AG04449 (cell line): ENCODE data around the gene GPER1.

Experiments
- CTCF ChIA-PET: fragments of 350-600 bp; formaldehyde crosslinking; extraction: SDS; loops from one replicate; lab custom pipeline; 2021; ENCODE audit warnings: antibody characterized with exemption; lab: Yijun Ruan, JAX
- POLR2A ChIA-PET: fragments of 400-600, 350-600 bp; formaldehyde crosslinking; extraction: SDS; loops from one replicate; lab custom pipeline; 2020; ENCODE audit warnings: antibody characterized with exemption, inconsistent platforms; lab: Yijun Ruan, JAX
- DNase-seq: peaks from one replicate; pipeline ENCODE4 v3.0.0-alpha.2; 2010; ENCODE audit warnings: low read depth, low spot score
- H3K4me3 ChIP-seq: 2 replicates; pipeline ENCODE4 v1.5.1; 2011; ENCODE audit warnings: low read depth, mild to moderate bottlenecking, control low read depth, low read length
- TF ChIP-seq, protein P1 (sequence below): IDR thresholded peaks from one replicate; pipeline ENCODE4 v1.5.1; 2011; ENCODE audit warnings: mild to moderate bottlenecking, moderate library complexity, low read length, control low read depth, inconsistent platforms; ENCODE audit not compliant: insufficient read depth; ENCODE audit errors: missing control alignments

The GPER1 gene

DNA sequence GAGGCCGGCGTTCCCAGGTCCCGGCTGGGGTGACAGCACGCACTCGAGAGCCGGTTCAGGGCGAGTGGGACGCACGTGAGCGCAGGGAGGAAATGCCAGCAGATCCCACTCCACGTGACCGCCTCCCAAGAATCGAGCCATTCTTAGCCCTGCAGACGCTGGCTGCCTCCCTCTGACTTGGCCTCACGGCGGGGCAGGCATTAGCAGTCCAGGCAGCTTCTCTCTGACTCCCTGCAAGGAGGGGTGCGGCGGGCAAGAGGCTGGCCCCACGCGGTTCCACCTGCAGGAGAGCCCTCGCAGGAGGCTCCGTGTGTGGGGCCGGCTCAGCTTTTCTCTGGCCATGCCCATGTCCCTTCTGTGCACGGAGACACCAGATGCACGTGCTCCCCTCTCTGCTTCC, 33.5 kb upstream of the GPER1 start:
- H3K4me3 ChIP-seq: no peak overlapping the region
- POLR2A ChIA-PET: no interaction called here
- CTCF ChIA-PET: interaction anchor here (4.4 to 7.0 kb wide), 2 partner anchors 10 to 62 kb away, joined by 22 to 53 read pairs; no protein-coding TSS in a partner anchor

DNA sequence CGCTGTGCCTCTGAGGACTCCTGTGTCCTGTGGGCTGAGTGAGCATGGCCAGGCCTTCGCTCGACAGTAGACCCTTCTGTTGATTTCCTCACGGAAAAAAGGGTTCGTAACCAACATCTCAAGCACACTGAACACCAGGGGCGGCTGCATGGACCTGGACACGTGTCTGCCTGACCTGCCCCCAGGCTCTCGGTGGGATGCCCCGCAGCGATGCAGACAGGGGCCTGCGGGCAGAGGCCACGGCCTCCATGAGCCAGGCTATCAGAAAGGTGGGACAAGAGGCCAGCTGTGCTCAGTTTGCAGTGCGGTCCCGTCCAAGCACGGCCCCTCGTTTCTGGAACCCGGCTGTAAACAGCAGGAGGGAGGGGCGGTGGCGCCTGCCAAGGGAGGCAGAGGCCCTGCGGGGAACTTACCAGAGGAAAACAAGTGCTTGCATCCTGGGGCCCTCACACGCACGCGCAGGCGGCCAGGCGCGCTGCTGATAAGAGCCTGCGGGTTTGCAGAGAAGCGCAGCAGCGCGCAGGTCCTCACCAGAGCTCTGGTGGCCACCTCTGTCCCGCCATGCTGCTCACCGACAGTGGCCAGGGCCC, 33.0 kb upstream of the GPER1 start:
- CTCF ChIA-PET: interaction anchor here (4.4 to 7.0 kb wide), 2 partner anchors 10 to 63 kb away, joined by 22 to 53 read pairs; no protein-coding TSS in a partner anchor

More for the DNA sequence above, 33.5 kb upstream of the GPER1 start:
- DNase-seq: no peak
- TF ChIP-seq, protein P1, sequence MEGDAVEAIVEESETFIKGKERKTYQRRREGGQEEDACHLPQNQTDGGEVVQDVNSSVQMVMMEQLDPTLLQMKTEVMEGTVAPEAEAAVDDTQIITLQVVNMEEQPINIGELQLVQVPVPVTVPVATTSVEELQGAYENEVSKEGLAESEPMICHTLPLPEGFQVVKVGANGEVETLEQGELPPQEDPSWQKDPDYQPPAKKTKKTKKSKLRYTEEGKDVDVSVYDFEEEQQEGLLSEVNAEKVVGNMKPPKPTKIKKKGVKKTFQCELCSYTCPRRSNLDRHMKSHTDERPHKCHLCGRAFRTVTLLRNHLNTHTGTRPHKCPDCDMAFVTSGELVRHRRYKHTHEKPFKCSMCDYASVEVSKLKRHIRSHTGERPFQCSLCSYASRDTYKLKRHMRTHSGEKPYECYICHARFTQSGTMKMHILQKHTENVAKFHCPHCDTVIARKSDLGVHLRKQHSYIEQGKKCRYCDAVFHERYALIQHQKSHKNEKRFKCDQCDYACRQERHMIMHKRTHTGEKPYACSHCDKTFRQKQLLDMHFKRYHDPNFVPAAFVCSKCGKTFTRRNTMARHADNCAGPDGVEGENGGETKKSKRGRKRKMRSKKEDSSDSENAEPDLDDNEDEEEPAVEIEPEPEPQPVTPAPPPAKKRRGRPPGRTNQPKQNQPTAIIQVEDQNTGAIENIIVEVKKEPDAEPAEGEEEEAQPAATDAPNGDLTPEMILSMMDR: no peak

DNA sequence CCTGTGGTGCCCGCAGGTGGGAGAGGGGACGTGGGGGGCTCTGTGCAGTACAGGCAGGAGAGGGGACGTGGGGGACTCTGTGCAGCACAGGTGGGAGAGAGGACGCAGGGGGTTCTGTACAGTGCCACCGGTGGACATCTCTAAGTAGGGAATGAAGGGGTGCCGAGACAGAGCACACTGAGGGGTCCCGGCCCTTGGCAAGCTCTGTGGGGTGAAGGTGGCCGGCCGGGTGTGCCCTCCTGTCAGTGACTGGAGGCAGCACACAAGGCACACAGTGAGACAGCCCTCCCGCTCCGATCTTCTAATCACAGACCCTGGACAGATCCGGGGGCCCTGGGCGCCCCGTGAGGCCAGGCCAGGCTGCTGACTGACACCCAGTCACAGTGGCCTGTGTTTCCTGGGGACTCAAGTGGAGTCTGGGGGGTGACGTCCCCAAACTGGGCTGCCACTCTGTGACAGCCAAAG, 32.4 kb upstream of the GPER1 start:
- TF ChIP-seq, protein P1: no peak
- DNase-seq: no peak
- ChIA-PET CTCF (interaction anchor here (0.8 to 14.2 kb wide), 3 partner anchors 9 to 60 kb away, joined by 3 to 558 read pairs (median 53); no protein-coding TSS in a partner anchor), POLR2A (no interaction called here)
- H3K4me3 ChIP-seq: no peak overlapping the region

More for the DNA sequence above, 33.0 kb upstream of the GPER1 start:
- no peak for DNase-seq
- POLR2A ChIA-PET: no interaction called here
- no peak overlapping the region for H3K4me3 ChIP-seq
- TF ChIP-seq, protein P1: no peak

DNA sequence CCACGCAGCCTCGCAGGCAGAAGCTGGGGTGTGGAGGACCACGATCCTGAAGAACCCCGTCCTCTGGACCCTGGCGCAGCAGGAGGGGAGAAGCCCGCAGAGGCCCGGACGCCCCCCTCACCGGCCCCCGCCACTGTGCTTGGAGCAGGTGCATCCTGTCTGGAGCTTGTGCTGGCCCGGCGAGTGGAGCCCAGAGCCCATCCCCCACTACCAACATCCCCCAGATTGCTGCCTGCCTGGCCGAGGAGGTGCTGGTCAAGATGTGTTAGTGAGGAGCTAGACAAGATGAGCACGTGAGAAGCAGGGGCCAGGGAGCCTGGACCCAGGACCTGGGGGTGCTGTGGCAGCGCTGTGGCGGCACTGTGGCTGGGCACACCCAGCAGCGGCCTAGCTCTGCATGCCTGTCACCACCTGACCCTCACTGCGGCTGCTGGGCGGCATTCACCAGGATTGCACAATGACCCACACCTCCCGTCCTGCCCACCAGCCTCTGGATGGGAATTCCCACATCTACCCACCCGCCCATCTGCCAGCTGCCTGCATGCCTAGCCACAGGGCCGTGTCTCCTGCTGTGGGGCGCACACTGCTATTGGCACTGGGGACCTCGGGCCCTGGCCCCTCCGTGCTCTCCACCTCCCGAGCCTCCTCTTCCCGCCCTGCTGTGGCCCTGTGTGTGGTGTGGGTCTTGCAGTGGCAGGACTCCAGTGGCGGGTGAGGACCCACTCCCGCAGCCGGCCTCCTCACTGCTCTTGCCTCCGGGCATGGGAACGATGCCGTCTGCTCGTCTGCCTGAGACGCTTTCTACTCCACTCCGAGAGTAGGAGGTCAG, 31.7 kb upstream of the GPER1 start:
- ChIA-PET POLR2A (no interaction called here), CTCF (interaction anchor here (0.8 to 14.2 kb wide), 3 partner anchors 9 to 60 kb away, joined by 3 to 558 read pairs (median 53); no protein-coding TSS in a partner anchor)
- TF ChIP-seq, protein P1: no peak
- no peak overlapping the region for H3K4me3 ChIP-seq
- DNase-seq: no peak

DNA sequence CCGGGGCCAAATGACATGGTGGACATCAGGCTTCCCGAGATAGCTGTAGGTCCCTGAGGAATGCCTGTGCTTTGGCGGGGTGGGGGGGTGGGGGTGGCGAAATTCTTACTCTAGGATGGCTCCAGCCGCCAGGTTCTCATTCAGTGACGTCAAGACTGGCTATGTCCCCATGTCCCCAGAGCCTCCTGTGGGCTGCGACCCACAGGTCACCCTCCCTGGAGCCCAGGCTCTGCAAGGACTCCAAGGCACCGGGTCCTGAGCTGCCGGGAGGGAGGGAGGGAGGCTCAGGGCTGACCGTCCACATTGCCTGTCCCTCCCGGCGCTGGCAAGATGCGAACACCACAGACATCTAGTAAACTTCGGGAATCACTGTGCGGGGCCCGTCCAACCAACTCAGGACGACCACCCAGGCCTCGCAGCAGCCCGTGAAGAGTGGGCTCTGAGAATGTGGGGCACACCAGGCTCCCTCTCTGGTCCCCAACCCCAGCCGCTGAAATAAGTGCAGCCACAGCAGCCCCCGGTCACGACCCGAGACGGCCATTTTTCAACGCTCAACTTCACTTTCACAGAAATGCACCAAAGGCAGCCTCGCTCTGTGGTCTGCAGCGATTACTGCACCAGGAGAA, 31.0 kb upstream of the GPER1 start:
- H3K4me3 ChIP-seq: no peak overlapping the region
- DNase-seq: no peak
- POLR2A ChIA-PET: no interaction called here
- TF ChIP-seq, protein P1: no peak
- CTCF ChIA-PET: interaction anchor here (1.3 to 14.2 kb wide), 5 partner anchors 8 to 61 kb away, joined by 3 to 558 read pairs (median 13); partner anchors contain the start of gene GPR146
